Keratinocyte (primary cell): Measurements from ENCODE around the gene TMEM270. TPM values are rescaled to one million over a fixed set of nuclear protein-coding genes. Genes with fewer than 3 reads are reported as not detected.

ENCODE experiments used
- DNase-seq: peaks from one replicate; pipeline ENCODE4 v3.0.0-alpha.2; 2011; ENCODE audit warnings: low read depth, missing footprints, low spot score
- FAIRE-seq: peaks from 2 replicates; lab custom pipeline; 2011; peaks lifted over from hg19 to GRCh38; lab: Jason Lieb, UNC
- H2AFZ ChIP-seq: 2 replicates; pipeline ENCODE4 v1.6.0; 2012; ENCODE audit warnings: low read length, control low read depth, inconsistent platforms; ENCODE audit not compliant: control insufficient read depth
- H3K27ac ChIP-seq: 2 replicates; pipeline ENCODE4 v1.5.1; 2011; ENCODE audit warnings: low read length; ENCODE audit not compliant: control insufficient read depth, insufficient read depth
- H3K27me3 ChIP-seq: 3 replicates; pipeline ENCODE4 v1.6.0; 2011; ENCODE audit warnings: low read length; ENCODE audit not compliant: control insufficient read depth, insufficient read depth; ENCODE audit errors: extremely low read depth
- H3K36me3 ChIP-seq, 2 experiments: 2 replicates in 1 of 2; 3 replicates in 1 of 2; pipeline ENCODE4 v1.5.1; 2011; ENCODE audit warnings: low read length in 2 of 2, mild to moderate bottlenecking in 1 of 2; ENCODE audit not compliant: control insufficient read depth in 2 of 2, insufficient read depth in 2 of 2; ENCODE audit errors: extremely low read depth in 1 of 2
- H3K4me1 ChIP-seq: 3 replicates; pipeline ENCODE4 v1.5.1; 2011; ENCODE audit warnings: low read length; ENCODE audit not compliant: control insufficient read depth, insufficient read depth; ENCODE audit errors: extremely low read depth
- H3K4me2 ChIP-seq: 3 replicates; pipeline ENCODE4 v1.6.0; 2011; ENCODE audit warnings: low read depth, low read length; ENCODE audit not compliant: control insufficient read depth, insufficient read depth; ENCODE audit errors: extremely low read depth
- H3K4me3 ChIP-seq, 3 experiments: fragments of 200-600 bp in 1 of 3; sonication (generic) in 1 of 3; 2 replicates in 2 of 3; 3 replicates in 1 of 3; pipeline ENCODE4 v1.5.1; 2011 to 2016; ENCODE audit warnings: low read length in 3 of 3, mild to moderate bottlenecking in 3 of 3, control low read depth in 2 of 3, inconsistent platforms in 1 of 3, low read depth in 1 of 3, mixed read lengths in 1 of 3, mixed run types in 1 of 3, moderate library complexity in 1 of 3; ENCODE audit not compliant: control insufficient read depth in 2 of 3, insufficient read depth in 2 of 3; ENCODE audit errors: extremely low read depth in 1 of 3
- H3K79me2 ChIP-seq: 2 replicates; pipeline ENCODE4 v1.6.0; 2012; ENCODE audit warnings: low read length; ENCODE audit not compliant: control insufficient read depth, insufficient read depth
- H3K9ac ChIP-seq: 3 replicates; pipeline ENCODE4 v1.6.0; 2011; ENCODE audit warnings: low read length; ENCODE audit not compliant: control insufficient read depth, insufficient read depth; ENCODE audit errors: extremely low read depth
- H3K9me1 ChIP-seq: 3 replicates; pipeline ENCODE4 v1.6.0; 2011; ENCODE audit warnings: low read length; ENCODE audit not compliant: control insufficient read depth, insufficient read depth; ENCODE audit errors: extremely low read depth
- H3K9me3 ChIP-seq: 2 replicates; pipeline ENCODE4 v1.5.1; 2012; ENCODE audit warnings: low read depth, low read length; ENCODE audit not compliant: control insufficient read depth
- H4K20me1 ChIP-seq: 3 replicates; pipeline ENCODE4 v1.6.0; 2011; ENCODE audit warnings: low read length; ENCODE audit not compliant: control insufficient read depth, insufficient read depth; ENCODE audit errors: extremely low read depth
- CTCF ChIP-seq, 3 experiments: IDR thresholded peaks in 1 of 3; conservative IDR thresholded peaks in 1 of 3; optimal IDR thresholded peaks in 1 of 3; 2 replicates in 2 of 3; 3 replicates in 1 of 3; pipeline versions ENCODE3 to v1.5.1; 2011; ENCODE audit warnings: low read length in 3 of 3, mild to moderate bottlenecking in 3 of 3, moderate library complexity in 2 of 3, control low read depth in 1 of 3, inconsistent platforms in 1 of 3; ENCODE audit not compliant: insufficient read depth in 2 of 3; ENCODE audit errors: extremely low read depth in 1 of 3
- EZH2 ChIP-seq: IDR thresholded peaks from one replicate; pipeline ENCODE4 v1.6.1; 2012; ENCODE audit warnings: inconsistent platforms, mild to moderate bottlenecking, low read length, moderate library complexity
- dilution Hi-C: fragments of 300-500 bp; cut with MboI; formaldehyde crosslinking; loops from one replicate; pipeline ENCODE4 v1.7.0; 2020; ENCODE audit warnings: low sequenced_read_pairs; ENCODE audit not compliant: extremely low pct_ligation_motif_present
- polyA plus RNA-seq, 5 experiments: library from polyadenylated mRNA; depleted of rRNA in 3 of 5; stranded (reverse) in 3 of 5; stranded (forward) in 1 of 5; unstranded in 1 of 5; fragments of >200 nt; gene quantifications; 1 replicate in 1 of 5; 2 replicates in 3 of 5; 3 replicates in 1 of 5; pipeline versions ENCODE4 v1.2.1 to v1.2.3, GENCODE V29; 2011 to 2012; ENCODE audit warnings: missing spikeins in 2 of 5, low read depth in 1 of 5, low replicate concordance in 1 of 5

TMEM270 gene
- polyA plus RNA-seq, 1 donor (not counting 4 experiments of a cell fraction or from before 2014, with no cell fraction given): not detected

- peaks cover 2% of the 10 kb centered on the region for H3K4me1 ChIP-seq
- H4K20me1 ChIP-seq: no peaks in the 10 kb centered on the region
- H3K9ac ChIP-seq: no peak overlapping the region
- H2AFZ ChIP-seq: no peak overlapping the region
- DNase-seq (no peak), FAIRE-seq (no peak)
- H3K27ac ChIP-seq: no peak overlapping the region
- dilution Hi-C loops: no loop called here
- H3K9me1 ChIP-seq: no peaks in the 10 kb centered on the region
- no peaks in the 10 kb centered on the region for H3K9me3 ChIP-seq
- no peak overlapping the region for H3K4me3 ChIP-seq
- H3K79me2 ChIP-seq: no peaks in the 10 kb centered on the region
- TF ChIP-seq EZH2: no peak
- TF ChIP-seq CTCF (optimal IDR thresholded peaks at IDR 0.05 in 1 of 3, IDR thresholded peaks at IDR 0.05 in 1 of 3, conservative IDR thresholded peaks at IDR 0.05 in 1 of 3; ENCODE audit: extremely low read depth in 1 of 3, insufficient read depth in 2 of 3, low read length in 3 of 3): no peak
- peaks cover 22% of the 10 kb centered on the region for H3K27me3 ChIP-seq
- H3K4me2 ChIP-seq: no peak overlapping the region
- H3K36me3 ChIP-seq: no peaks in the 10 kb centered on the region
Observed at GRCh38 chr7:73890555-73891147, 29.7 kb downstream of the TMEM270 start.

- H3K27ac ChIP-seq: no peak overlapping the region
- TF ChIP-seq EZH2: no peak
- TF ChIP-seq CTCF (optimal IDR thresholded peaks at IDR 0.05 in 1 of 3, IDR thresholded peaks at IDR 0.05 in 1 of 3, conservative IDR thresholded peaks at IDR 0.05 in 1 of 3; ENCODE audit: extremely low read depth in 1 of 3, insufficient read depth in 2 of 3, low read length in 3 of 3): peak in 2 of 3 experiments; percentile 13 to 15
- no peak overlapping the region for H2AFZ ChIP-seq
- H3K27me3 ChIP-seq: peaks cover 22% of the 10 kb centered on the region
- DNase-seq (no peak), FAIRE-seq (no peak)
- H3K9me1 ChIP-seq: no peaks in the 10 kb centered on the region
- peaks cover 3% of the 10 kb centered on the region for H3K4me1 ChIP-seq
- no peak overlapping the region for H3K4me2 ChIP-seq
- H4K20me1 ChIP-seq: no peaks in the 10 kb centered on the region
- H3K4me3 ChIP-seq: no peak overlapping the region
- H3K36me3 ChIP-seq: no peaks in the 10 kb centered on the region
- dilution Hi-C loops: no loop called here
- H3K9me3 ChIP-seq: no peaks in the 10 kb centered on the region
- no peak overlapping the region for H3K9ac ChIP-seq
- no peaks in the 10 kb centered on the region for H3K79me2 ChIP-seq
Observed at GRCh38 chr7:73891178-73891885, 30.4 kb downstream of the TMEM270 start.
